Gastroesophageal sphincter (tissue), 3 donors: ENCODE measurements around the gene IGF2BP1.

Source experiments
- EP300 ChIP-seq: sonication (generic); formaldehyde crosslinking; IDR thresholded peaks from one replicate; pipeline ENCODE4 v1.6.1; 2017; ENCODE audit warnings: antibody characterized with exemption, mild to moderate bottlenecking
- POLR2AphosphoS5 ChIP-seq: sonication (generic); formaldehyde crosslinking; IDR thresholded peaks from one replicate; pipeline ENCODE4 v1.6.1; 2017; ENCODE audit warnings: antibody characterized with exemption
- TF ChIP-seq, protein P1 (sequence below), 4 experiments: fragments of 200-600 bp in 2 of 4; fragments of 450-650 bp in 2 of 4; sonication (generic) in 1 of 4; IDR thresholded peaks; one replicate each; pipeline ENCODE4 v1.5.1; 2017 to 2019; ENCODE audit warnings: antibody characterized with exemption in 4 of 4, mild to moderate bottlenecking in 2 of 4, moderate library complexity in 2 of 4

DNA sequence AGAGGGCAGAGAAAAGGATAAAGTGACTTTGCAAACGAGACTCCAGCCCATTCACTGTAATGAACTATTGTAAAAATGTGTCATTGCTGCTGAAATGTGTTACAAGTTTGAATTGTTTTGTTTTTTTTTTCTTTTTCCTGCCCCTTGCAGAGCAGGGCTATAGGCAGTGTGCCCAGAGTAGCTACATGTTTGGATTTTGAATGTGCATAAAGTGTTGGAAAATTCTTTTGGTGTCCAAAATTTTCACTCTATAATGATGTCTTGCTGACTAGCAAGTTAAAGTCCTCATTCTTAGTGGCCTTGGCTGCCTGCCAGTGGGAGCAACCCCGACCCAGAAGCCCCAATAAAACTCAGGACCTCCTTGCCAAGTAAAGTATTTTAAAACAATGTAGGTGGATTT is 66.5 kb downstream of the IGF2BP1 start:
- TF ChIP-seq, protein P1, sequence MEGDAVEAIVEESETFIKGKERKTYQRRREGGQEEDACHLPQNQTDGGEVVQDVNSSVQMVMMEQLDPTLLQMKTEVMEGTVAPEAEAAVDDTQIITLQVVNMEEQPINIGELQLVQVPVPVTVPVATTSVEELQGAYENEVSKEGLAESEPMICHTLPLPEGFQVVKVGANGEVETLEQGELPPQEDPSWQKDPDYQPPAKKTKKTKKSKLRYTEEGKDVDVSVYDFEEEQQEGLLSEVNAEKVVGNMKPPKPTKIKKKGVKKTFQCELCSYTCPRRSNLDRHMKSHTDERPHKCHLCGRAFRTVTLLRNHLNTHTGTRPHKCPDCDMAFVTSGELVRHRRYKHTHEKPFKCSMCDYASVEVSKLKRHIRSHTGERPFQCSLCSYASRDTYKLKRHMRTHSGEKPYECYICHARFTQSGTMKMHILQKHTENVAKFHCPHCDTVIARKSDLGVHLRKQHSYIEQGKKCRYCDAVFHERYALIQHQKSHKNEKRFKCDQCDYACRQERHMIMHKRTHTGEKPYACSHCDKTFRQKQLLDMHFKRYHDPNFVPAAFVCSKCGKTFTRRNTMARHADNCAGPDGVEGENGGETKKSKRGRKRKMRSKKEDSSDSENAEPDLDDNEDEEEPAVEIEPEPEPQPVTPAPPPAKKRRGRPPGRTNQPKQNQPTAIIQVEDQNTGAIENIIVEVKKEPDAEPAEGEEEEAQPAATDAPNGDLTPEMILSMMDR (IDR thresholded peaks at IDR 0.05): no peak
- TF ChIP-seq POLR2AphosphoS5 (no peak), EP300 (no peak)
